Spleen (tissue), 11 donors: Measurements from ENCODE around the gene MACROD2. TPM values are rescaled to one million over a fixed set of nuclear protein-coding genes. Genes with fewer than 3 reads are reported as not detected.

Experiments used
- DNase-seq: peaks from one replicate; pipeline ENCODE4 v3.0.0-alpha.2; 2020
- H3K27ac ChIP-seq, 8 donors: fragments of 200-600 bp; sonication (generic) in 7 of 8; 1 replicate in 4 of 8; 2 replicates in 4 of 8; pipeline versions ENCODE4 v1.5.0 to v1.8.0; 2016 to 2021; ENCODE audit warnings: inconsistent platforms in 4 of 8, mild to moderate bottlenecking in 4 of 8, moderate library complexity in 1 of 8
- H3K27me3 ChIP-seq, 7 donors: fragments of 200-600 bp; sonication (generic) in 6 of 7; replicated peaks in 1 of 7; 1 replicate in 4 of 7; 2 replicates in 3 of 7; pipeline versions ENCODE4 v1.5.0 to v1.8.0; 2016 to 2021; ENCODE audit warnings: inconsistent platforms in 3 of 7, mild to moderate bottlenecking in 1 of 7
- H3K36me3 ChIP-seq, 6 donors: fragments of 200-600 bp; sonication (generic) in 5 of 6; 1 replicate in 4 of 6; 2 replicates in 2 of 6; pipeline versions ENCODE4 v1.5.0 to v1.8.0; 2016 to 2021; ENCODE audit warnings: inconsistent platforms in 2 of 6
- H3K4me1 ChIP-seq, 6 donors: fragments of 200-600 bp; sonication (generic) in 5 of 6; 1 replicate in 3 of 6; 2 replicates in 3 of 6; pipeline versions ENCODE4 v1.5.0 to v1.8.0; 2016 to 2021; ENCODE audit warnings: inconsistent platforms in 3 of 6
- H3K4me3 ChIP-seq, 8 donors: fragments of 200-600 bp; sonication (generic) in 7 of 8; 1 replicate in 4 of 8; 2 replicates in 4 of 8; pipeline versions ENCODE4 v1.5.0 to v1.8.0; 2016 to 2021; ENCODE audit warnings: inconsistent platforms in 4 of 8, mild to moderate bottlenecking in 4 of 8, moderate library complexity in 2 of 8
- H3K9me3 ChIP-seq, 8 donors: fragments of 200-600 bp; sonication (generic) in 7 of 8; 1 replicate in 4 of 8; 2 replicates in 4 of 8; pipeline versions ENCODE4 v1.5.0 to v1.8.0; 2016 to 2021; ENCODE audit warnings: inconsistent platforms in 4 of 8
- CTCF ChIP-seq, 11 experiments: fragments of 200-600 bp in 7 of 11; fragments of 450-650 bp in 4 of 11; sonication (generic) in 4 of 11; IDR thresholded peaks in 8 of 11; conservative IDR thresholded peaks in 3 of 11; 1 replicate in 7 of 11; 2 replicates in 4 of 11; pipeline versions ENCODE4 v1.4.0 to v1.8.0; 2016 to 2021; ENCODE audit warnings: antibody characterized with exemption in 11 of 11, inconsistent platforms in 4 of 11, mild to moderate bottlenecking in 1 of 11
- POLR2A ChIP-seq, 3 donors: fragments of 450-650 bp; IDR thresholded peaks; one replicate each; pipeline ENCODE4 v1.5.1; 2017; ENCODE audit warnings: antibody characterized with exemption in 3 of 3, mild to moderate bottlenecking in 1 of 3
- POLR2AphosphoS5 ChIP-seq, 3 donors: sonication (generic); formaldehyde crosslinking; IDR thresholded peaks; one replicate each; pipeline ENCODE4 v1.5.1; 2017; ENCODE audit warnings: antibody characterized with exemption in 3 of 3
- WGBS, 5 donors: extraction: QIAGEN DNeasy Blood & Tissue Kit in 3 of 5; methylation state at CpG; one replicate each; pipeline versions ENCODE4 v1.1.5 to v1.1.7; 2013 to 2018; 5-methylcytosine and 5-hydroxymethylcytosine counted together
- intact Hi-C: fragments of 100-400 bp; cut with DNase I; formaldehyde crosslinking; loops from one replicate; pipeline ENCODE4 v1.15.0; 2023; ENCODE audit warnings: low total_unique reads
- polyA plus RNA-seq, 3 donors: library from polyadenylated mRNA; stranded (reverse); fragments of 200-250 nt; gene quantifications; one replicate each; pipeline ENCODE4 v1.2.1, GENCODE V29; 2013
- total RNA-seq, 7 donors: library from RNA; depleted of rRNA in 3 of 7; stranded (reverse); fragments of >200 nt in 3 of 7; fragmentation: NEBNext Ultra II Directional in 4 of 7; extraction: Animal tissue kit (Norgen Biotek cat#: 25700) in 4 of 7; gene quantifications; one replicate each; pipeline versions ENCODE4 v1.1.0 to v1.2.1, GENCODE V29; 2016 to 2021
- donor health status: healthy with polysubstance abuse.
- donor health status: DM: no; HTN: no; CAD: no; lungs with moderate emphysema.
- donor health status: DM: no; HTN: no; CAD: no.
- donor health status: Bipolar disorder and iron deficiency.
- donor health status: healthy.
- donor health status: DM: no; HTN: no; CAD: no.
- donor health status: DM: yes; HTN: yes; CAD: no.

MACROD2 gene
- total and polyA plus RNA-seq, 10 donors = 1.5 to 4.7 (median 3.4) TPM

GRCh38 chr20:15756002-15756753 lies 1760.9 kb downstream of the MACROD2 start:
- WGBS, 5 donors = 68 to 81% (median 74%) methylated on average over 3 of the region's 3 CpGs
- DNase-seq = no peak
- Histone ChIP-seq H3K27ac (no peak overlapping the region), H3K4me1 (no peaks in the 10 kb centered on the region), H3K4me3 (no peak overlapping the region), H3K27me3 (no peaks in the 10 kb centered on the region), H3K36me3 (no peaks in the 10 kb centered on the region), H3K9me3 (no peaks in the 10 kb centered on the region)
- intact Hi-C loops = no loop called here
- TF ChIP-seq POLR2A (IDR thresholded peaks at IDR 0.05) (no peak), CTCF (IDR thresholded peaks at IDR 0.05 in 8 of 11, conservative IDR thresholded peaks at IDR 0.05 in 3 of 11) (no peak), POLR2AphosphoS5 (IDR thresholded peaks at IDR 0.05) (no peak)

- intact Hi-C loops = no loop called here
- Histone ChIP-seq H3K36me3 (no peaks in the 10 kb centered on the region), H3K4me3 (no peak overlapping the region), H3K9me3 (no peaks in the 10 kb centered on the region), H3K27me3 (no peaks in the 10 kb centered on the region), H3K27ac (no peak overlapping the region), H3K4me1 (no peaks in the 10 kb centered on the region)
- WGBS, 5 donors = 51 to 64% (median 61%) methylated on average over 2 of the region's 2 CpGs
- TF ChIP-seq CTCF (IDR thresholded peaks at IDR 0.05 in 8 of 11, conservative IDR thresholded peaks at IDR 0.05 in 3 of 11) (no peak), POLR2AphosphoS5 (IDR thresholded peaks at IDR 0.05) (no peak), POLR2A (IDR thresholded peaks at IDR 0.05) (no peak)
- no peak for DNase-seq
Observed at GRCh38 chr20:15756754-15757115, 1761.4 kb downstream of the MACROD2 start.

GRCh38 chr20:15759594-15759993 lies 1764.3 kb downstream of the MACROD2 start:
- Histone ChIP-seq H3K36me3 (no peaks in the 10 kb centered on the region), H3K4me1 (no peaks in the 10 kb centered on the region), H3K4me3 (no peak overlapping the region), H3K27ac (no peak overlapping the region), H3K9me3 (no peaks in the 10 kb centered on the region), H3K27me3 (no peaks in the 10 kb centered on the region)
- DNase-seq = no peak
- TF ChIP-seq CTCF (IDR thresholded peaks at IDR 0.05 in 8 of 11, conservative IDR thresholded peaks at IDR 0.05 in 3 of 11) = no peak
- TF ChIP-seq POLR2A (IDR thresholded peaks at IDR 0.05) = no peak
- no peak for TF ChIP-seq POLR2AphosphoS5 (IDR thresholded peaks at IDR 0.05)
- intact Hi-C loops = no loop called here
- 72 to 82% (median 79%) methylated on average over 6 of the region's 6 CpGs for WGBS, 5 donors

- no peaks in the 10 kb centered on the region for H3K27me3 ChIP-seq
- DNase-seq = no peak
- 64 to 82% (median 75%) methylated on average over 11 of the region's 11 CpGs for whole genome bisulfite sequencing, 5 donors
- H3K9me3 ChIP-seq = no peaks in the 10 kb centered on the region
- H3K4me1 ChIP-seq = no peaks in the 10 kb centered on the region
- TF ChIP-seq CTCF (IDR thresholded peaks at IDR 0.05 in 8 of 11, conservative IDR thresholded peaks at IDR 0.05 in 3 of 11) (no peak), POLR2A (IDR thresholded peaks at IDR 0.05) (no peak), POLR2AphosphoS5 (IDR thresholded peaks at IDR 0.05) (no peak)
- H3K36me3 ChIP-seq = no peaks in the 10 kb centered on the region
- no peak overlapping the region for H3K4me3 ChIP-seq
- no peak overlapping the region for H3K27ac ChIP-seq
- intact Hi-C loops = no loop called here
Observed at GRCh38 chr20:15760001-15760621, 1764.8 kb downstream of the MACROD2 start.
